HEK293 (cell line): ENCODE measurements around the gene EFCAB6.

Experiments
- HOXC10 ChIP-seq: sonication (generic); formaldehyde crosslinking; IDR thresholded peaks from 2 replicates; pipeline ENCODE4 v1.8.1; 2023; ENCODE audit warnings: mild to moderate bottlenecking, missing genetic modification reagents
- HOXD13 ChIP-seq: sonication (generic); formaldehyde crosslinking; IDR thresholded peaks from 2 replicates; pipeline ENCODE4 v1.8.0; 2022; ENCODE audit warnings: missing genetic modification reagents, borderline replicate concordance
- MEIS1 ChIP-seq: sonication (generic); formaldehyde crosslinking; IDR thresholded peaks from 2 replicates; pipeline ENCODE4 v1.8.1; 2022; ENCODE audit warnings: missing genetic modification reagents, mild to moderate bottlenecking, borderline replicate concordance
- SETDB1 ChIP-seq: IDR thresholded peaks from one replicate; pipeline ENCODE4 v1.6.1; 2017; ENCODE audit warnings: mild to moderate bottlenecking, low read length, moderate library complexity, mixed read lengths; ENCODE audit not compliant: insufficient read length
- TCF7L2 ChIP-seq: IDR thresholded peaks from 2 replicates; pipeline ENCODE4 v1.6.1; 2011; ENCODE audit warnings: low read depth, mild to moderate bottlenecking, inconsistent platforms, low read length, moderate library complexity, borderline replicate concordance
- YY2 ChIP-seq: fragments of 450-650 bp; formaldehyde crosslinking; IDR thresholded peaks from 2 replicates; pipeline ENCODE4 v1.5.1; 2016; ENCODE audit warnings: missing biosample characterization, missing genetic modification characterization
- ZFP3 ChIP-seq: fragments of 450-650 bp; formaldehyde crosslinking; IDR thresholded peaks from 2 replicates; pipeline ENCODE4 v1.5.1; 2016; ENCODE audit warnings: low read depth, missing biosample characterization, missing genetic modification characterization
- ZNF112 ChIP-seq: fragments of 450-650 bp; formaldehyde crosslinking; IDR thresholded peaks from 2 replicates; pipeline ENCODE4 v1.5.0; 2017; ENCODE audit warnings: missing biosample characterization, missing genetic modification characterization
- ZNF146 ChIP-seq: fragments of 450-650 bp; formaldehyde crosslinking; IDR thresholded peaks from 2 replicates; pipeline ENCODE4 v1.5.1; 2016; ENCODE audit warnings: missing biosample characterization, missing genetic modification characterization
- ZNF2 ChIP-seq: fragments of 450-650 bp; formaldehyde crosslinking; IDR thresholded peaks from 2 replicates; pipeline ENCODE4 v1.5.1; 2016; ENCODE audit warnings: missing biosample characterization, missing genetic modification characterization
- ZNF202 ChIP-seq: fragments of 450-650 bp; formaldehyde crosslinking; IDR thresholded peaks from 2 replicates; pipeline ENCODE4 v1.5.1; 2016; ENCODE audit warnings: missing biosample characterization, missing genetic modification characterization, borderline replicate concordance
- ZNF221 ChIP-seq: fragments of 450-650 bp; formaldehyde crosslinking; IDR thresholded peaks from 2 replicates; pipeline ENCODE4 v1.5.1; 2017; ENCODE audit warnings: missing biosample characterization, missing genetic modification characterization, borderline replicate concordance
- ZNF23 ChIP-seq: fragments of 450-650 bp; formaldehyde crosslinking; IDR thresholded peaks from 2 replicates; pipeline ENCODE4 v1.5.1; 2016; ENCODE audit warnings: missing biosample characterization, missing genetic modification characterization, borderline replicate concordance
- ZNF24 ChIP-seq: fragments of 450-650 bp; formaldehyde crosslinking; IDR thresholded peaks from 2 replicates; pipeline ENCODE4 v1.5.1; 2016; ENCODE audit warnings: missing biosample characterization, missing genetic modification characterization
- ZNF335 ChIP-seq: fragments of 450-650 bp; formaldehyde crosslinking; conservative IDR thresholded peaks from 2 replicates; pipeline ENCODE4 v1.5.1; 2016; ENCODE audit warnings: missing biosample characterization, missing genetic modification characterization
- ZNF416 ChIP-seq: fragments of 450-650 bp; formaldehyde crosslinking; IDR thresholded peaks from 2 replicates; pipeline ENCODE4 v1.5.1; 2016; ENCODE audit warnings: missing biosample characterization, missing genetic modification characterization
- ZNF426 ChIP-seq: fragments of 450-650 bp; formaldehyde crosslinking; IDR thresholded peaks from 2 replicates; pipeline ENCODE4 v1.5.1; 2017; ENCODE audit warnings: missing biosample characterization, missing genetic modification characterization, mild to moderate bottlenecking, inconsistent platforms, moderate library complexity
- ZNF501 ChIP-seq: fragments of 450-650 bp; formaldehyde crosslinking; IDR thresholded peaks from 2 replicates; pipeline ENCODE4 v1.5.1; 2016; ENCODE audit warnings: missing biosample characterization, missing genetic modification characterization
- ZNF514 ChIP-seq: fragments of 450-650 bp; formaldehyde crosslinking; IDR thresholded peaks from 2 replicates; pipeline ENCODE4 v1.5.1; 2016; ENCODE audit warnings: missing biosample characterization, missing genetic modification characterization
- ZNF549 ChIP-seq: fragments of 450-650 bp; IDR thresholded peaks from 2 replicates; pipeline ENCODE4 v1.5.1; 2018; ENCODE audit warnings: missing biosample characterization, missing genetic modification characterization, mild to moderate bottlenecking, inconsistent platforms, moderate library complexity
- ZNF585B ChIP-seq: fragments of 450-650 bp; formaldehyde crosslinking; IDR thresholded peaks from 2 replicates; pipeline ENCODE4 v1.5.1; 2016; ENCODE audit warnings: missing biosample characterization, missing genetic modification characterization
- ZNF747 ChIP-seq: fragments of 450-650 bp; formaldehyde crosslinking; IDR thresholded peaks from 2 replicates; pipeline ENCODE4 v1.5.1; 2016; ENCODE audit warnings: missing biosample characterization, missing genetic modification characterization
- ZNF76 ChIP-seq: fragments of 450-650 bp; formaldehyde crosslinking; IDR thresholded peaks from 2 replicates; pipeline ENCODE4; 2016; ENCODE audit warnings: low read depth, missing biosample characterization, missing genetic modification characterization, borderline replicate concordance
- TF ChIP-seq, protein P1 (sequence below): fragments of 450-650 bp; formaldehyde crosslinking; IDR thresholded peaks from 2 replicates; pipeline ENCODE4 v1.5.1; 2016; ENCODE audit warnings: missing biosample characterization, missing genetic modification characterization, borderline replicate concordance
- TF ChIP-seq, protein P2 (sequence below): fragments of 450-650 bp; formaldehyde crosslinking; IDR thresholded peaks from 2 replicates; pipeline ENCODE4 v1.5.1; 2016; ENCODE audit warnings: missing biosample characterization, missing genetic modification characterization
- TF ChIP-seq, protein P3 (sequence below): fragments of 450-650 bp; formaldehyde crosslinking; conservative IDR thresholded peaks from 2 replicates; pipeline ENCODE4 v1.5.1; 2016; ENCODE audit warnings: low read depth, missing biosample characterization, missing genetic modification characterization

The EFCAB6 gene

DNA sequence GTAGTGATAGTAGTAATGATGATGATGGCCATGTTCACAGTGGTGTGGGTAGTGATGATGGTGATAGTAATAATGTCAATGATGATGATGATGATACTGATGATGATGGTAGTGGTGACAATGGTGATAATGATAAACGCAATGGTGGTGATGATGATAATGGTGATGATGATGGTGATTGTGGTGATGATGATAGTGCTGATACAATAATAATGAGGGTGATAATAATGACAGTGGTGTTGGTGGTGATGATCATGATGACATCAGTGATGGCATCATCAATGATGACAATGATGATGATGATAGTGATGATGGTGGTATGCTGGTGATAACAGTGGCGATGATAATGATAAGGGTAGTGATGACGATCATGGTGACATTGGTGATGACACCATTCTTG lies 308.0 kb downstream of the EFCAB6 start (continued):
- TF ChIP-seq ZNF146 (tag by site-specific recombination) (no peak), ZNF747 (peak; percentile 90), MEIS1 (no peak), ZNF549 (no peak), ZNF24 (tag by site-specific recombination) (no peak), ZNF426 (no peak), ZNF76 (tag by site-specific recombination) (no peak), HOXD13 (CRISPR knock-in tag) (no peak), ZFP3 (tag by site-specific recombination) (no peak), ZNF23 (tag by site-specific recombination) (no peak), HOXC10 (CRISPR knock-in tag) (no peak), ZNF221 (tag by site-specific recombination) (no peak), TCF7L2 (no peak), YY2 (tag by site-specific recombination) (0 out of 2 replicates have a peak, but pooled peaks have one; percentile 62), ZNF585B (tag by site-specific recombination) (no peak), ZNF416 (tag by site-specific recombination) (no peak), ZNF2 (tag by site-specific recombination) (no peak), SETDB1 (no peak), ZNF514 (tag by site-specific recombination) (no peak), ZNF202 (tag by site-specific recombination) (no peak), ZNF112 (tag by site-specific recombination) (peak; percentile 7; the same call in 1 of the 2 replicates), ZNF501 (tag by site-specific recombination) (no peak), ZNF335 (tag by site-specific recombination) (no peak)
- TF ChIP-seq, protein P1, sequence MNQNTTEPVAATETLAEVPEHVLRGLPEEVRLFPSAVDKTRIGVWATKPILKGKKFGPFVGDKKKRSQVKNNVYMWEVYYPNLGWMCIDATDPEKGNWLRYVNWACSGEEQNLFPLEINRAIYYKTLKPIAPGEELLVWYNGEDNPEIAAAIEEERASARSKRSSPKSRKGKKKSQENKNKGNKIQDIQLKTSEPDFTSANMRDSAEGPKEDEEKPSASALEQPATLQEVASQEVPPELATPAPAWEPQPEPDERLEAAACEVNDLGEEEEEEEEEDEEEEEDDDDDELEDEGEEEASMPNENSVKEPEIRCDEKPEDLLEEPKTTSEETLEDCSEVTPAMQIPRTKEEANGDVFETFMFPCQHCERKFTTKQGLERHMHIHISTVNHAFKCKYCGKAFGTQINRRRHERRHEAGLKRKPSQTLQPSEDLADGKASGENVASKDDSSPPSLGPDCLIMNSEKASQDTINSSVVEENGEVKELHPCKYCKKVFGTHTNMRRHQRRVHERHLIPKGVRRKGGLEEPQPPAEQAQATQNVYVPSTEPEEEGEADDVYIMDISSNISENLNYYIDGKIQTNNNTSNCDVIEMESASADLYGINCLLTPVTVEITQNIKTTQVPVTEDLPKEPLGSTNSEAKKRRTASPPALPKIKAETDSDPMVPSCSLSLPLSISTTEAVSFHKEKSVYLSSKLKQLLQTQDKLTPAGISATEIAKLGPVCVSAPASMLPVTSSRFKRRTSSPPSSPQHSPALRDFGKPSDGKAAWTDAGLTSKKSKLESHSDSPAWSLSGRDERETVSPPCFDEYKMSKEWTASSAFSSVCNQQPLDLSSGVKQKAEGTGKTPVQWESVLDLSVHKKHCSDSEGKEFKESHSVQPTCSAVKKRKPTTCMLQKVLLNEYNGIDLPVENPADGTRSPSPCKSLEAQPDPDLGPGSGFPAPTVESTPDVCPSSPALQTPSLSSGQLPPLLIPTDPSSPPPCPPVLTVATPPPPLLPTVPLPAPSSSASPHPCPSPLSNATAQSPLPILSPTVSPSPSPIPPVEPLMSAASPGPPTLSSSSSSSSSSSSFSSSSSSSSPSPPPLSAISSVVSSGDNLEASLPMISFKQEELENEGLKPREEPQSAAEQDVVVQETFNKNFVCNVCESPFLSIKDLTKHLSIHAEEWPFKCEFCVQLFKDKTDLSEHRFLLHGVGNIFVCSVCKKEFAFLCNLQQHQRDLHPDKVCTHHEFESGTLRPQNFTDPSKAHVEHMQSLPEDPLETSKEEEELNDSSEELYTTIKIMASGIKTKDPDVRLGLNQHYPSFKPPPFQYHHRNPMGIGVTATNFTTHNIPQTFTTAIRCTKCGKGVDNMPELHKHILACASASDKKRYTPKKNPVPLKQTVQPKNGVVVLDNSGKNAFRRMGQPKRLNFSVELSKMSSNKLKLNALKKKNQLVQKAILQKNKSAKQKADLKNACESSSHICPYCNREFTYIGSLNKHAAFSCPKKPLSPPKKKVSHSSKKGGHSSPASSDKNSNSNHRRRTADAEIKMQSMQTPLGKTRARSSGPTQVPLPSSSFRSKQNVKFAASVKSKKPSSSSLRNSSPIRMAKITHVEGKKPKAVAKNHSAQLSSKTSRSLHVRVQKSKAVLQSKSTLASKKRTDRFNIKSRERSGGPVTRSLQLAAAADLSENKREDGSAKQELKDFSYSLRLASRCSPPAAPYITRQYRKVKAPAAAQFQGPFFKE (tag by site-specific recombination), result no peak
- TF ChIP-seq, protein P2, sequence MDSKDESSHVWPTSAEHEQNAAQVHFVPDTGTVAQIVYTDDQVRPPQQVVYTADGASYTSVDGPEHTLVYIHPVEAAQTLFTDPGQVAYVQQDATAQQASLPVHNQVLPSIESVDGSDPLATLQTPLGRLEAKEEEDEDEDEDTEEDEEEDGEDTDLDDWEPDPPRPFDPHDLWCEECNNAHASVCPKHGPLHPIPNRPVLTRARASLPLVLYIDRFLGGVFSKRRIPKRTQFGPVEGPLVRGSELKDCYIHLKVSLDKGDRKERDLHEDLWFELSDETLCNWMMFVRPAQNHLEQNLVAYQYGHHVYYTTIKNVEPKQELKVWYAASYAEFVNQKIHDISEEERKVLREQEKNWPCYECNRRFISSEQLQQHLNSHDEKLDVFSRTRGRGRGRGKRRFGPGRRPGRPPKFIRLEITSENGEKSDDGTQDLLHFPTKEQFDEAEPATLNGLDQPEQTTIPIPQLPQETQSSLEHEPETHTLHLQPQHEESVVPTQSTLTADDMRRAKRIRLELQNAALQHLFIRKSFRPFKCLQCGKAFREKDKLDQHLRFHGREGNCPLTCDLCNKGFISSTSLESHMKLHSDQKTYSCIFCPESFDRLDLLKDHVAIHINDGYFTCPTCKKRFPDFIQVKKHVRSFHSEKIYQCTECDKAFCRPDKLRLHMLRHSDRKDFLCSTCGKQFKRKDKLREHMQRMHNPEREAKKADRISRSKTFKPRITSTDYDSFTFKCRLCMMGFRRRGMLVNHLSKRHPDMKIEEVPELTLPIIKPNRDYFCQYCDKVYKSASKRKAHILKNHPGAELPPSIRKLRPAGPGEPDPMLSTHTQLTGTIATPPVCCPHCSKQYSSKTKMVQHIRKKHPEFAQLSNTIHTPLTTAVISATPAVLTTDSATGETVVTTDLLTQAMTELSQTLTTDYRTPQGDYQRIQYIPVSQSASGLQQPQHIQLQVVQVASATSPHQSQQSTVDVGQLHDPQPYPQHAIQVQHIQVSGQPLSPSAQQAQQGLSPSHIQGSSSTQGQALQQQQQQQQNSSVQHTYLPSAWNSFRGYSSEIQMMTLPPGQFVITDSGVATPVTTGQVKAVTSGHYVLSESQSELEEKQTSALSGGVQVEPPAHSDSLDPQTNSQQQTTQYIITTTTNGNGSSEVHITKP (tag by site-specific recombination), result no peak
- TF ChIP-seq, protein P3, sequence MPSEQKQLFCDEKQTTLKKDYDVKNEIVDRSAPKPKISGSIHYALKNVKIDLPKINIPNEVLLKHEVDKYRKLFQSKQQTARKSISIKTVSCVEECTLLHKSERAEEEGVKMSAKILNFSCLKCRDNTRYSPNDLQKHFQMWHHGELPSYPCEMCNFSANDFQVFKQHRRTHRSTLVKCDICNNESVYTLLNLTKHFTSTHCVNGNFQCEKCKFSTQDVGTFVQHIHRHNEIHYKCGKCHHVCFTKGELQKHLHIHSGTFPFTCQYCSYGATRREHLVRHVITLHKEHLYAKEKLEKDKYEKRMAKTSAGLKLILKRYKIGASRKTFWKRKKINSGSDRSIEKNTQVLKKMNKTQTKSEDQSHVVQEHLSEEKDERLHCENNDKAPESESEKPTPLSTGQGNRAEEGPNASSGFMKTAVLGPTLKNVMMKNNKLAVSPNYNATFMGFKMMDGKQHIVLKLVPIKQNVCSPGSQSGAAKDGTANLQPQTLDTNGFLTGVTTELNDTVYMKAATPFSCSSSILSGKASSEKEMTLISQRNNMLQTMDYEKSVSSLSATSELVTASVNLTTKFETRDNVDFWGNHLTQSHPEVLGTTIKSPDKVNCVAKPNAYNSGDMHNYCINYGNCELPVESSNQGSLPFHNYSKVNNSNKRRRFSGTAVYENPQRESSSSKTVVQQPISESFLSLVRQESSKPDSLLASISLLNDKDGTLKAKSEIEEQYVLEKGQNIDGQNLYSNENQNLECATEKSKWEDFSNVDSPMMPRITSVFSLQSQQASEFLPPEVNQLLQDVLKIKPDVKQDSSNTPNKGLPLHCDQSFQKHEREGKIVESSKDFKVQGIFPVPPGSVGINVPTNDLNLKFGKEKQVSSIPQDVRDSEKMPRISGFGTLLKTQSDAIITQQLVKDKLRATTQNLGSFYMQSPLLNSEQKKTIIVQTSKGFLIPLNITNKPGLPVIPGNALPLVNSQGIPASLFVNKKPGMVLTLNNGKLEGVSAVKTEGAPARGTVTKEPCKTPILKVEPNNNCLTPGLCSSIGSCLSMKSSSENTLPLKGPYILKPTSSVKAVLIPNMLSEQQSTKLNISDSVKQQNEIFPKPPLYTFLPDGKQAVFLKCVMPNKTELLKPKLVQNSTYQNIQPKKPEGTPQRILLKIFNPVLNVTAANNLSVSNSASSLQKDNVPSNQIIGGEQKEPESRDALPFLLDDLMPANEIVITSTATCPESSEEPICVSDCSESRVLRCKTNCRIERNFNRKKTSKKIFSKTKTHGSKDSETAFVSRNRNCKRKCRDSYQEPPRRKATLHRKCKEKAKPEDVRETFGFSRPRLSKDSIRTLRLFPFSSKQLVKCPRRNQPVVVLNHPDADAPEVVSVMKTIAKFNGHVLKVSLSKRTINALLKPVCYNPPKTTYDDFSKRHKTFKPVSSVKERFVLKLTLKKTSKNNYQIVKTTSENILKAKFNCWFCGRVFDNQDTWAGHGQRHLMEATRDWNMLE (tag by site-specific recombination), result no peak
